ENCODE data around the gene ZSWIM5. TPM values are rescaled to one million over a fixed set of nuclear protein-coding genes. Genes with fewer than 3 reads are reported as not detected.
"Not testable (repeated sequence)": the region's sequence is repeated elsewhere in the genome, so short reads cannot be mapped to it uniquely, and the experiment has no call there.

ZSWIM5 gene
- total RNA-seq, 2 experiments from 2014 or later = 0.63 to 0.69 TPM

- POLR2A ChIA-PET = no interaction called here
- intact Hi-C loops (cut with DNase I, micrococcal nuclease) = no loop called here
- H3K9me3 Mint-ChIP-seq (ENCODE audit: low read depth) = no peaks in the 10 kb centered on the region
- peak overlapping the region; percentile 61 for H3K27ac Mint-ChIP-seq
- ATAC-seq (no peak), DNase-seq (no peak)
- peaks cover 9% of the 10 kb centered on the region for H3K4me1 Mint-ChIP-seq
- CTCF ChIA-PET = no interaction called here
- peaks cover 5% of the 10 kb centered on the region for H3K36me3 Mint-ChIP-seq (ENCODE audit: low read depth)
- no peak overlapping the region for H3K4me3 Mint-ChIP-seq
- H3K27me3 Mint-ChIP-seq = no peaks in the 10 kb centered on the region
These were observed 205.4 kb downstream of the ZSWIM5 start for GRCh38 chr1:45001011-45001481.

- DNase-seq = no peak
- no peaks in the 10 kb centered on the region for H3K9me3 Mint-ChIP-seq (ENCODE audit: low read depth)
- ATAC-seq = no peak
- ChIA-PET POLR2A (interaction anchor here (0.6 kb wide), 1 partner anchor 225 kb away, joined by 3 read pairs; no protein-coding TSS in a partner anchor), CTCF (no interaction called here)
- no peaks in the 10 kb centered on the region for H3K36me3 Mint-ChIP-seq (ENCODE audit: low read depth)
- H3K27me3 Mint-ChIP-seq = no peaks in the 10 kb centered on the region
- no peak overlapping the region for H3K4me3 Mint-ChIP-seq
- peaks cover 9% of the 10 kb centered on the region for H3K4me1 Mint-ChIP-seq
- no peak overlapping the region for H3K27ac Mint-ChIP-seq
- intact Hi-C loops (cut with DNase I, micrococcal nuclease) = no loop called here
These were observed 207.2 kb downstream of the ZSWIM5 start for GRCh38 chr1:44999232-44999631.

- ATAC-seq (no peak), DNase-seq (no peak)
- intact Hi-C loops (cut with DNase I, micrococcal nuclease) = no loop called here
- ChIA-PET CTCF (interaction anchor here (1.2 kb wide), 1 partner anchor 9 kb away, joined by 5 read pairs; no protein-coding TSS in a partner anchor), POLR2A (no interaction called here)
- H3K27ac Mint-ChIP-seq = no peak overlapping the region
- peaks cover 4% of the 10 kb centered on the region for H3K4me1 Mint-ChIP-seq
- H3K27me3 Mint-ChIP-seq = no peaks in the 10 kb centered on the region
- H3K36me3 Mint-ChIP-seq (ENCODE audit: low read depth) = no peaks in the 10 kb centered on the region
- no peaks in the 10 kb centered on the region for H3K9me3 Mint-ChIP-seq (ENCODE audit: low read depth)
- no peak overlapping the region for H3K4me3 Mint-ChIP-seq
These were observed 210.8 kb downstream of the ZSWIM5 start for GRCh38 chr1:44995467-44996238.

GRCh38 chr1:44994309-44994898 is 212.0 kb downstream of the ZSWIM5 start:
- Mint-ChIP-seq H3K27me3 (no peaks in the 10 kb centered on the region), H3K36me3 (ENCODE audit: low read depth) (no peaks in the 10 kb centered on the region), H3K27ac (no peak overlapping the region), H3K9me3 (ENCODE audit: low read depth) (no peaks in the 10 kb centered on the region), H3K4me1 (no peaks in the 10 kb centered on the region), H3K4me3 (no peak overlapping the region)
- ChIA-PET POLR2A (no interaction called here), CTCF (interaction anchor here (0.7 kb wide), 1 partner anchor 13 kb away, joined by 3 read pairs; no protein-coding TSS in a partner anchor)
- ATAC-seq = no peak
- intact Hi-C loops (cut with DNase I, micrococcal nuclease) = no loop called here
- no peak for DNase-seq

- intact Hi-C loops (cut with DNase I, micrococcal nuclease) = loop anchor here in 1 of 2 experiments (5.0 kb wide), 2 partner anchors 266 to 356 kb away; no protein-coding TSS in a partner anchor
- Mint-ChIP-seq H3K27me3 (no peaks in the 10 kb centered on the region), H3K4me1 (peaks cover 18% of the 10 kb centered on the region), H3K27ac (no peak overlapping the region), H3K4me3 (no peak overlapping the region), H3K9me3 (ENCODE audit: low read depth) (no peaks in the 10 kb centered on the region), H3K36me3 (ENCODE audit: low read depth) (peaks cover 12% of the 10 kb centered on the region)
- DNase-seq = no peak
- ChIA-PET POLR2A (interaction anchor here (0.6 to 1.0 kb wide), 2 partner anchors 153 to 169 kb away, joined by 4 to 7 read pairs; no protein-coding TSS in a partner anchor), CTCF (interaction anchor here (0.6 to 1.1 kb wide), 4 partner anchors 27 to 322 kb away, joined by 3 read pairs; no protein-coding TSS in a partner anchor)
- no peak for ATAC-seq
These were observed 217.8 kb downstream of the ZSWIM5 start for GRCh38 chr1:44988531-44989156.

GRCh38 chr1:44985747-44986359 is 220.6 kb downstream of the ZSWIM5 start:
- ChIA-PET POLR2A (interaction anchor here (0.5 to 2.7 kb wide), 14 partner anchors 26 to 536 kb away, joined by 3 to 29 read pairs (median 6); partner anchors contain the start of genes HECTD3, MUTYH, PRDX1 and RNU5D-1), CTCF (interaction anchor here (0.5 to 1.9 kb wide), 10 partner anchors 27 to 601 kb away, joined by 3 to 8 read pairs (median 3); partner anchors contain the start of genes PLK3, RNU5D-1 and UROD)
- H3K4me1 Mint-ChIP-seq = peaks cover 22% of the 10 kb centered on the region
- peak overlapping the region; percentile 87 for H3K27ac Mint-ChIP-seq
- DNase-seq (no peak), ATAC-seq (no peak)
- no peaks in the 10 kb centered on the region for H3K27me3 Mint-ChIP-seq
- no peaks in the 10 kb centered on the region for H3K9me3 Mint-ChIP-seq (ENCODE audit: low read depth)
- H3K36me3 Mint-ChIP-seq (ENCODE audit: low read depth) = peaks cover 14% of the 10 kb centered on the region
- intact Hi-C loops (cut with DNase I, micrococcal nuclease) = loop anchor here (1.0 to 5.0 kb wide), 18 partner anchors 25 to 1261 kb away; partner anchors contain the start of genes ARMH1 (in 1 of the 2), CCDC163 (in 1 of the 2), HECTD3 (in 1 of the 2) and KIF2C (in 1 of the 2)
- peak overlapping the region; percentile 96 for H3K4me3 Mint-ChIP-seq

- CTCF ChIA-PET, H3K27me3 Mint-ChIP-seq: not testable (repeated sequence)
These were observed 229.0 kb downstream of the ZSWIM5 start for GRCh38 chr1:44977372-44977771.

GRCh38 chr1:44976252-44976651 is 230.2 kb downstream of the ZSWIM5 start:
- ATAC-seq (no peak), DNase-seq (no peak)
- POLR2A ChIA-PET = no interaction called here
- Mint-ChIP-seq H3K4me3 (no peak overlapping the region), H3K9me3 (ENCODE audit: low read depth) (no peaks in the 10 kb centered on the region), H3K27ac (peak overlapping the region; percentile 15), H3K27me3 (no peaks in the 10 kb centered on the region), H3K36me3 (ENCODE audit: low read depth) (peaks cover 50% of the 10 kb centered on the region), H3K4me1 (peaks cover 2% of the 10 kb centered on the region)
- intact Hi-C loops (cut with DNase I, micrococcal nuclease) = no loop called here
- CTCF ChIA-PET = no interaction called here

More at GRCh38 chr1:44977372-44977771, 229.0 kb downstream of the ZSWIM5 start:
- H3K27ac Mint-ChIP-seq; ATAC-seq; DNase-seq; intact Hi-C loops (cut with DNase I, micrococcal nuclease); H3K9me3 Mint-ChIP-seq (ENCODE audit: low read depth); POLR2A ChIA-PET; H3K4me1 Mint-ChIP-seq; H3K4me3 Mint-ChIP-seq: not testable (repeated sequence)
- H3K36me3 Mint-ChIP-seq (ENCODE audit: low read depth) = peaks cover 44% of the 10 kb centered on the region

- no peak overlapping the region for H3K27ac Mint-ChIP-seq
- ATAC-seq = no peak
- POLR2A ChIA-PET = interaction anchor here (1.4 kb wide), 1 partner anchor 154 kb away, joined by 5 read pairs; no protein-coding TSS in a partner anchor
- DNase-seq = no peak
- intact Hi-C loops (cut with DNase I, micrococcal nuclease) = no loop called here
- CTCF ChIA-PET = interaction anchor here (0.6 to 1.3 kb wide), 2 partner anchors 17 to 261 kb away, joined by 3 to 5 read pairs; no protein-coding TSS in a partner anchor
- no peaks in the 10 kb centered on the region for H3K27me3 Mint-ChIP-seq
- H3K4me3 Mint-ChIP-seq = no peak overlapping the region
- H3K9me3 Mint-ChIP-seq (ENCODE audit: low read depth) = no peaks in the 10 kb centered on the region
- H3K4me1 Mint-ChIP-seq = peaks cover 5% of the 10 kb centered on the region
- peaks cover 48% of the 10 kb centered on the region for H3K36me3 Mint-ChIP-seq (ENCODE audit: low read depth)
These were observed 232.8 kb downstream of the ZSWIM5 start for GRCh38 chr1:44973645-44974044.

- POLR2A ChIA-PET = interaction anchor here (0.8 kb wide), 1 partner anchor 33 kb away, joined by 3 read pairs; no protein-coding TSS in a partner anchor
- peaks cover 5% of the 10 kb centered on the region for H3K4me1 Mint-ChIP-seq
- DNase-seq = no peak
- CTCF ChIA-PET = interaction anchor here (1.2 to 1.4 kb wide), 3 partner anchors 9 to 33 kb away, joined by 3 to 4 read pairs (median 4); no protein-coding TSS in a partner anchor
- H3K27me3 Mint-ChIP-seq = no peaks in the 10 kb centered on the region
- peaks cover 33% of the 10 kb centered on the region for H3K36me3 Mint-ChIP-seq (ENCODE audit: low read depth)
- no peak for ATAC-seq
- no peak overlapping the region for H3K27ac Mint-ChIP-seq
- intact Hi-C loops (cut with DNase I, micrococcal nuclease) = no loop called here
- no peaks in the 10 kb centered on the region for H3K9me3 Mint-ChIP-seq (ENCODE audit: low read depth)
- H3K4me3 Mint-ChIP-seq = no peak overlapping the region
These were observed 236.1 kb downstream of the ZSWIM5 start for GRCh38 chr1:44970317-44970716.
